Measurements from ENCODE around the gene UQCRFS1.

- TF ChIP-seq CTCF (IDR thresholded peaks at IDR 0.05 in 8 of 11, conservative IDR thresholded peaks at IDR 0.05 in 3 of 11) (no peak), POLR2A (IDR thresholded peaks at IDR 0.05) (no peak)
Measured at GRCh38 chr19:29255912-29256311, 43.0 kb upstream of the UQCRFS1 start.
